ENCODE data around the gene NPR3.

The NPR3 gene

GRCh38 chr5:32814620-32815019 lies 103.5 kb downstream of the NPR3 start:
- no peak for DNase-seq

- DNase-seq = no peak
These were observed 116.9 kb downstream of the NPR3 start for GRCh38 chr5:32827981-32828380.

DNA sequence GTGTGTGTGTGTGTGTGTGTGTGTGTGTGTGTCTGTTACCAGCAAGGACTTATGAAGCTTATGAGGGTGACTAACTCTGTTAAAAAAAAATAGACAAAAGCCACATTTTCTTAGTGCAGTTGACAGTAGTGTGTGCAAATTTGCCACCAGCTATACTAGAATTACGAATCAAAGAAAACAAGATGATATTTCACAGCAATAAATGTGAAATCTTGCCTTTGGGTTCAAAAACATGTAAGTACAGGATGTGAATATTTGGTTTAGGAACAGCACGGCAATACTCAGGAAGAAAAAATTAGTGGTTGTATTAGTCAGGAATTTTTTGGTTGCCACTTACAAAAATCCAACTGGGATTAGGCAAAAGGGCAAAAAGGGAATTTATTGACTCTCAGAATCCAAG lies 117.4 kb downstream of the NPR3 start:
- no peak for DNase-seq

GRCh38 chr5:32831624-32832023 lies 120.5 kb downstream of the NPR3 start:
- DNase-seq = no peak

DNA sequence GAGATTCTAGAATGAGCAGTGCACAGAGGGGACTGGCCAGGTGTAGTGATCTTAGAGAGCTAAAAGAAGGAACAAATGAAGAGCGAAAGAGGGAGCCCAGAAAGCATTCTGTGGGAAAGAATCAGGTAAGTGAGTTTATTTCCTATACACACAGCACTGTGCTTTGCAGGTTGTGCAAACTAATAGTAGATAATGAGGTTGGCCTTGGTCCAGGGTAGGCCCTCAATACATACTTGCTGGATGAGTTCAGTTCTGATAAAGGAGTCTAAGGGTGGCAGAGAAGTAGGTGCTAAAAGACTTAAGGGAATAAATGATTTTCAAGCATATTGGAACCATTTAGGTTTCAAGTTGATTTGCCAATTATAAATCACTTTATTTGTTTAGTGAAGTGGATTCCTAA lies 122.0 kb downstream of the NPR3 start:
- no peak for DNase-seq

GRCh38 chr5:32833663-32834062 lies 122.5 kb downstream of the NPR3 start:
- no peak for DNase-seq

DNA sequence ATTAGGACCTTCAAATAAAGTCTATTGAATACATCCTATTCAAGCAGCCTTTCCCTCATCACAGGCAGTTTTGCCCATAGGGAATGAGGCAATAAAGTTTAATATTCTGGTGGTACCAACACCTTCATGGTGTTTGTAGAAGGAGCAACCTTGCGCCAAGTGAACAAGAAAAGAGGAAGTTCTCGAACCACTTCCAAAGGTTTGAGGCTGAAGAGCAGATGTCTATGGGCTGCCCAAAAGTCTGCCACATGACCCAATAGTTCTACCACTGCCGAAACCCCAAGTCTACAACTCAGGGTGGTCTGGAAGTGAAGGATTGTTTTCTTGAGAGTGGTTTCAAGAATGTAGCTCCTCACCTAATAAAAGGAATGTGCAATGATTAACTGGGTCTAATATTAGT lies 123.1 kb downstream of the NPR3 start:
- no peak for DNase-seq

DNA sequence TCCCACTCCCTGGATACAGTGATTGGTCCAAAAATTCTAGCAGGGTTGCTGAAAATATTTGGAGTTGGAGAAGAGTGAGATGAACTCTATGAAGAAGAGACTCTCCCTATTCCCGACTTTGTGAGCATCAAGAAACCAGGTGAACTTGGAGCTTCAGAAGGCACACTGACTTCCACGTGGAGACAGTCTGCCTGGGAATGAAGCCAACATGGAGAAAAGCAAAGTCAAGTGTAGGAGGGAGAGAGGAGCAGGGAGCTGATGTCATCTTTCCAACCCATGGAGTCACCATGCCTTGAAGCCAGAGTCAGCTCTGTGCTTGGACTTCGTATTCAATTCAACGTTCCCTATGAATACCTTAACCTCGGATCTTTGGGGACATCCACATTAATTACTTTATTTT lies 125.1 kb downstream of the NPR3 start:
- DNase-seq = no peak

DNA sequence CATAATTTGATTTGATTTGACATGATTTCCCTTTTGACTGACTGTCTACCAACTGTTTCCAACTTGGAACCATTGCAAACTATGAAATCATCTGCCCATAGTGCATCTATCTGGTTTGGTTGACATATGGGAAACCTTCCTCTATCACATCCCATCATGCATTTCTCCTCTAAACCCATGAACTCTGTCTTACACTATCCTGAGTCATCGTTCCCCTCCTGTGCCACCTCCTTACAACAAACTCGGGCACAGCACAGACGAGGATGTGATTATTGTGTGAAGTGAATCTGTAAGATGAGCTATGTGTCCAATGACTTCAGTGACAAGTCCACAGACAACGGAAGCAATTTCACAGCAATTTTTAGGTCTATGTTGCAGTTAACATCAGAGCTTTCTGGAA lies 126.1 kb downstream of the NPR3 start:
- no peak for DNase-seq

DNA sequence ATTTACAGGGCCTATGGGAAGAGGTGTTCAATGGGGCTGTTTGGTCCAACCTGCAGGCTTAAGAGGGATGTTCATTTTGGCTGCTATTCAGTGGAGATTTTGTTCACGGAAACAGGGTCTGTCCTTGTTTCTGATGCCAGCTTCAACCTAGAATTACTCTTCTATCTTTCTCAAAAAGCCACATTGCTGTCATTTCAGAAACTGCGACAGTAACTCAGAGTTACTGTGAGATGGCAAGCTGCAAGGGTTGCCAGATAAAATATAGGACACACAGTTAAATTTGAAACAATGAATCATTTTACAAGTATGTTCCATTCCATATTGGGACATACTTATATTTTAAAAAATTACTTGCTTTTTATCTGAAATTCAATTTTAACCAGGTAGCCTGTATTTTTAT lies 128.0 kb downstream of the NPR3 start:
- no peak for DNase-seq

- DNase-seq = no peak
These were observed 129.5 kb downstream of the NPR3 start for GRCh38 chr5:32840606-32841005.
